HUES48 (cell line): ENCODE results near the gene XYLT1.

Source experiments
- H3K27ac ChIP-seq: one replicate; pipeline ENCODE4 v1.7.0; 2013; ENCODE audit warnings: low read depth, low read length, inconsistent platforms
- H3K27me3 ChIP-seq: 2 replicates; pipeline ENCODE4 v1.6.1; 2013; ENCODE audit warnings: mild to moderate bottlenecking, low read length; ENCODE audit not compliant: control insufficient read depth, insufficient read depth
- H3K36me3 ChIP-seq: 2 replicates; pipeline ENCODE4 v1.6.1; 2013; ENCODE audit warnings: low read length; ENCODE audit not compliant: control insufficient read depth, insufficient read depth
- H3K4me1 ChIP-seq: 2 replicates; pipeline ENCODE4 v1.6.1; 2013; ENCODE audit warnings: mild to moderate bottlenecking, low read length; ENCODE audit not compliant: control insufficient read depth, insufficient read depth
- H3K4me3 ChIP-seq: 2 replicates; pipeline ENCODE4 v1.5.1; 2013; ENCODE audit warnings: mild to moderate bottlenecking, low read depth, low read length
- H3K9ac ChIP-seq: 2 replicates; pipeline ENCODE4 v1.6.1; 2013; ENCODE audit warnings: mild to moderate bottlenecking, low read depth, low read length, moderate library complexity
- H3K9me3 ChIP-seq: 2 replicates; pipeline ENCODE4 v1.6.1; 2013; ENCODE audit warnings: low read length; ENCODE audit not compliant: control insufficient read depth, insufficient read depth

XYLT1 gene

GRCh38 chr16:17269439-17269838 is 201.3 kb downstream of the XYLT1 start:
- H3K27me3 ChIP-seq, result no peaks in the 10 kb centered on the region
- no peak overlapping the region for H3K4me3 ChIP-seq
- H3K27ac ChIP-seq, result no peak overlapping the region
- H3K9ac ChIP-seq, result no peak overlapping the region
- 0 out of 2 replicates have a peak, but pooled peaks cover 10% of the 10 kb centered on the region for H3K4me1 ChIP-seq
- no peaks in the 10 kb centered on the region for H3K36me3 ChIP-seq
- no peaks in the 10 kb centered on the region for H3K9me3 ChIP-seq

- Histone ChIP-seq H3K36me3 (no peaks in the 10 kb centered on the region), H3K4me1 (0 out of 2 replicates have a peak, but pooled peaks cover 10% of the 10 kb centered on the region), H3K4me3 (no peak overlapping the region), H3K27ac (no peak overlapping the region), H3K9ac (no peak overlapping the region), H3K27me3 (no peaks in the 10 kb centered on the region), H3K9me3 (no peaks in the 10 kb centered on the region)
Measured at GRCh38 chr16:17266608-17267313, 204.0 kb downstream of the XYLT1 start.

- Histone ChIP-seq H3K9me3 (no peaks in the 10 kb centered on the region), H3K27me3 (no peaks in the 10 kb centered on the region), H3K4me3 (no peak overlapping the region)
Measured at GRCh38 chr16:17265154-17265553, 205.6 kb downstream of the XYLT1 start.

GRCh38 chr16:17261197-17261858 is 209.4 kb downstream of the XYLT1 start:
- H3K4me3 ChIP-seq, result no peak overlapping the region
- no peak overlapping the region for H3K27ac ChIP-seq
- no peaks in the 10 kb centered on the region for H3K36me3 ChIP-seq
- no peaks in the 10 kb centered on the region for H3K27me3 ChIP-seq
- no peak overlapping the region for H3K9ac ChIP-seq
- H3K4me1 ChIP-seq, result no peaks in the 10 kb centered on the region
- no peaks in the 10 kb centered on the region for H3K9me3 ChIP-seq

More at GRCh38 chr16:17265154-17265553, 205.6 kb downstream of the XYLT1 start:
- no peak overlapping the region for H3K27ac ChIP-seq
- no peak overlapping the region for H3K9ac ChIP-seq
- no peaks in the 10 kb centered on the region for H3K36me3 ChIP-seq
- 0 out of 2 replicates have a peak, but pooled peaks cover 3% of the 10 kb centered on the region for H3K4me1 ChIP-seq

GRCh38 chr16:17260276-17260849 is 210.4 kb downstream of the XYLT1 start:
- Histone ChIP-seq H3K27me3 (no peaks in the 10 kb centered on the region), H3K4me1 (no peaks in the 10 kb centered on the region), H3K9me3 (no peaks in the 10 kb centered on the region), H3K27ac (no peak overlapping the region), H3K4me3 (no peak overlapping the region), H3K36me3 (no peaks in the 10 kb centered on the region), H3K9ac (no peak overlapping the region)

- Histone ChIP-seq H3K27ac (no peak overlapping the region), H3K4me1 (no peaks in the 10 kb centered on the region), H3K9ac (no peak overlapping the region), H3K9me3 (no peaks in the 10 kb centered on the region), H3K27me3 (no peaks in the 10 kb centered on the region), H3K4me3 (no peak overlapping the region), H3K36me3 (no peaks in the 10 kb centered on the region)
Measured at GRCh38 chr16:17259751-17260270, 210.9 kb downstream of the XYLT1 start.

- Histone ChIP-seq H3K36me3 (no peaks in the 10 kb centered on the region), H3K27me3 (no peaks in the 10 kb centered on the region), H3K4me1 (no peaks in the 10 kb centered on the region), H3K27ac (no peak overlapping the region), H3K9me3 (no peaks in the 10 kb centered on the region), H3K9ac (no peak overlapping the region), H3K4me3 (no peak overlapping the region)
Measured at GRCh38 chr16:17258848-17259713, 211.7 kb downstream of the XYLT1 start.

- no peaks in the 10 kb centered on the region for H3K9me3 ChIP-seq
- no peaks in the 10 kb centered on the region for H3K36me3 ChIP-seq
- no peak overlapping the region for H3K9ac ChIP-seq
- no peaks in the 10 kb centered on the region for H3K27me3 ChIP-seq
- no peak overlapping the region for H3K4me3 ChIP-seq
- no peaks in the 10 kb centered on the region for H3K4me1 ChIP-seq
- no peak overlapping the region for H3K27ac ChIP-seq
Measured at GRCh38 chr16:17258077-17258599, 212.6 kb downstream of the XYLT1 start.

GRCh38 chr16:17257426-17258023 is 213.2 kb downstream of the XYLT1 start:
- Histone ChIP-seq H3K4me3 (no peak overlapping the region), H3K9me3 (no peaks in the 10 kb centered on the region), H3K4me1 (no peaks in the 10 kb centered on the region), H3K9ac (no peak overlapping the region), H3K27ac (no peak overlapping the region), H3K27me3 (no peaks in the 10 kb centered on the region), H3K36me3 (no peaks in the 10 kb centered on the region)

GRCh38 chr16:17252701-17253100 is 218.1 kb downstream of the XYLT1 start:
- no peaks in the 10 kb centered on the region for H3K4me1 ChIP-seq
- no peak overlapping the region for H3K9ac ChIP-seq
- H3K27ac ChIP-seq, result no peak overlapping the region
- no peaks in the 10 kb centered on the region for H3K36me3 ChIP-seq
- H3K4me3 ChIP-seq, result no peak overlapping the region
- H3K27me3 ChIP-seq, result no peaks in the 10 kb centered on the region
- H3K9me3 ChIP-seq, result no peaks in the 10 kb centered on the region
